GM19238 (cell line): ENCODE results near the gene TAS1R3.
"Not testable (repeated sequence)": the region's sequence is repeated elsewhere in the genome, so short reads cannot be mapped to it uniquely, and the experiment has no call there.

ENCODE experiments used
- DNase-seq: peaks from one replicate; pipeline ENCODE4 v3.0.0; 2011; ENCODE audit warnings: low spot score; ENCODE audit not compliant: insufficient read length

Gene TAS1R3

GRCh38 chr1:1353389-1354151, 22.5 kb downstream of the TAS1R3 start:
- no peak for DNase-seq

- no peak for DNase-seq
Measured at GRCh38 chr1:1354271-1355247, 23.5 kb downstream of the TAS1R3 start.

GRCh38 chr1:1355416-1355815, 24.3 kb downstream of the TAS1R3 start:
- DNase-seq, result no peak

GRCh38 chr1:1356166-1356795, 25.2 kb downstream of the TAS1R3 start:
- no peak for DNase-seq

- DNase-seq, result no peak
Measured at GRCh38 chr1:1356796-1357401, 25.8 kb downstream of the TAS1R3 start.

GRCh38 chr1:1357871-1358432, 26.9 kb downstream of the TAS1R3 start:
- DNase-seq, result no peak

GRCh38 chr1:1358433-1359271, 27.6 kb downstream of the TAS1R3 start, which contains the start of gene MXRA8:
Gene MXRA8, minus strand, starts transcription at chr1:1358555. Its CDS starts 51 bp downstream, at chr1:1358504.
- DNase-seq, result no peak

- DNase-seq, result no peak
Measured at GRCh38 chr1:1359308-1359663, 28.2 kb downstream of the TAS1R3 start.

- DNase-seq, result no peak
Measured at GRCh38 chr1:1359664-1360468, 28.8 kb downstream of the TAS1R3 start.

GRCh38 chr1:1360506-1361169, 29.6 kb downstream of the TAS1R3 start:
- DNase-seq, result no peak

- DNase-seq, result no peak
Measured at GRCh38 chr1:1361233-1361981, 30.3 kb downstream of the TAS1R3 start.

GRCh38 chr1:1361982-1362423, 30.9 kb downstream of the TAS1R3 start:
- DNase-seq, result no peak

- no peak for DNase-seq
Measured at GRCh38 chr1:1364266-1364665, 33.2 kb downstream of the TAS1R3 start.

- DNase-seq, result no peak
Measured at GRCh38 chr1:1365875-1366698, 35.0 kb downstream of the TAS1R3 start.

- DNase-seq, result no peak
Measured at GRCh38 chr1:1366699-1367066, 35.6 kb downstream of the TAS1R3 start.

- DNase-seq, result no peak
Measured at GRCh38 chr1:1367315-1367714, 36.2 kb downstream of the TAS1R3 start.

- DNase-seq, result not testable (repeated sequence)
Measured at GRCh38 chr1:1370094-1370493, 39.0 kb downstream of the TAS1R3 start.
